GM12872 (cell line): ENCODE results near the gene CCDC61.

Experiments used
- TF ChIP-seq, protein P1 (sequence below): IDR thresholded peaks from 3 replicates; pipeline ENCODE4 v1.5.1; 2011; ENCODE audit warnings: low read depth, mild to moderate bottlenecking, low read length, moderate library complexity; ENCODE audit not compliant: insufficient read depth

CCDC61 gene

DNA sequence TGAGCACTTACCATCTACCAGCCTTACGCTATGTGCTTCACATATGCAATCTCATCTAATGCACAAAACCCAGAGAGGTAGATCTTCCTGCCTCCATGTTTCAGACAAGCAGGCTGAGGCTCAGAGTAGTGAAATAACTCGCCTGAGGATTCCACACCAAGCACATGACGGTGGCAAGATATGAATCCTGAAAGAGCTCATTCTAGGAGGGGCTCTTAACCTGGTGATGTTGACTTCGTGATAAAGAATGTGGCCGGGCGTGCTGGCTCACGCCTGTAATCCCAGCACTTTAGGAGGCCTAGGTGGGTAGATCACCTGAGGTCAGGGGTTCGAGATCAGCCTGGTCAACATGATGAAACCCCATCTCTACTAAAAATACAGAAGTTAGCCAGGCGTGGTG lies 26.6 kb upstream of the CCDC61 start:
- TF ChIP-seq, protein P1, sequence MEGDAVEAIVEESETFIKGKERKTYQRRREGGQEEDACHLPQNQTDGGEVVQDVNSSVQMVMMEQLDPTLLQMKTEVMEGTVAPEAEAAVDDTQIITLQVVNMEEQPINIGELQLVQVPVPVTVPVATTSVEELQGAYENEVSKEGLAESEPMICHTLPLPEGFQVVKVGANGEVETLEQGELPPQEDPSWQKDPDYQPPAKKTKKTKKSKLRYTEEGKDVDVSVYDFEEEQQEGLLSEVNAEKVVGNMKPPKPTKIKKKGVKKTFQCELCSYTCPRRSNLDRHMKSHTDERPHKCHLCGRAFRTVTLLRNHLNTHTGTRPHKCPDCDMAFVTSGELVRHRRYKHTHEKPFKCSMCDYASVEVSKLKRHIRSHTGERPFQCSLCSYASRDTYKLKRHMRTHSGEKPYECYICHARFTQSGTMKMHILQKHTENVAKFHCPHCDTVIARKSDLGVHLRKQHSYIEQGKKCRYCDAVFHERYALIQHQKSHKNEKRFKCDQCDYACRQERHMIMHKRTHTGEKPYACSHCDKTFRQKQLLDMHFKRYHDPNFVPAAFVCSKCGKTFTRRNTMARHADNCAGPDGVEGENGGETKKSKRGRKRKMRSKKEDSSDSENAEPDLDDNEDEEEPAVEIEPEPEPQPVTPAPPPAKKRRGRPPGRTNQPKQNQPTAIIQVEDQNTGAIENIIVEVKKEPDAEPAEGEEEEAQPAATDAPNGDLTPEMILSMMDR = no peak

DNA sequence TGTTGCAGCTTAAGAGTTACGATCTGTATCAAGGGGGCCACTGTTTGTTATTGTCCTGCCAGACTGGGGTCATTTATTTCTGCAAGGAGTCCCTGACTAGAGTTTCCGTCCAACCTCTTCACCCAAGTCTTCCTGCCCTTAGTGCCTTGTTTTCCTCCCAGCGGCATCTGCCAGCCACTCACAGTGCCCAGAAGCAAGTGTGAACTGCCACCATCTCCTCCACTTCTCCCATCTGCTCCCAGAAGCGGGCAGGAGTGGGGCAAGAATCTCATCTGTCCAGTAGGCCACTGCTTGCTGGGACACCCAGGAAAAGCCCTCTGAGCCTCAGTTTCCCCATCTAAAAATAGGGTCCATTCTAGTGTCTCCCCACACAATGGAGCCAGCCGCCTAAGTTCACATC lies 25.6 kb upstream of the CCDC61 start:
- TF ChIP-seq, protein P1 = no peak

DNA sequence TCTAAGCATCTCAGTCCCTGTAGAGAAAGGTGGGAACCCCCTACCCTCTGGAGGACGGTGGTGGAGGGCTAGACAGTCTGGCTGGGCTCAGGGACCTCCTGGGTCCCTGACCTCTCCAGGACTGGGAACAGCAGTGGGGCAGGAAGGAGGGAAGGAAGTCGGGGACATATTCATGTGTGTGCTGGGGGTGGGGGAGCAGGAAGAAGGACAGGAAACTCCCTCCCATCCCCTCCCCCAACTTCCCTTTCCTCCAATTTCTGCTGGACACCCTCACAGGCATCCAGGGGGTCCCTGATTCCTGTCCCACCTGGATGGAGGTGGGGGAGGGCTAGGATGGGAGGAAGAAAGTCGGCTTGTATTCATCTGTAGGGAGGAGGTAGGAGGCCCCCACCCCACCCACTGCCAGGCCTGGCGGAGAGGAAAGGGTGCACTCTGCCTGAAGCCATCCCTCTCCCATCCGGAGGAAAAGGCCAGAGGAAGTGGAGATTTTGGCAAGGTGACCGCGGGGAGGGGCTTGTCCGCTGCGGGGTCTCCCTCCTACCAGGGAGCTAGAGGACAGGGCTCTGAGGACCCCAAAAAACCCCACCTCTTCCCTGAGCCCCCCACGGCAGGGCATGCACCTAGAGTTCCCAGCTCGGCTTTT lies 23.9 kb upstream of the CCDC61 start:
- TF ChIP-seq, protein P1 = no peak

DNA sequence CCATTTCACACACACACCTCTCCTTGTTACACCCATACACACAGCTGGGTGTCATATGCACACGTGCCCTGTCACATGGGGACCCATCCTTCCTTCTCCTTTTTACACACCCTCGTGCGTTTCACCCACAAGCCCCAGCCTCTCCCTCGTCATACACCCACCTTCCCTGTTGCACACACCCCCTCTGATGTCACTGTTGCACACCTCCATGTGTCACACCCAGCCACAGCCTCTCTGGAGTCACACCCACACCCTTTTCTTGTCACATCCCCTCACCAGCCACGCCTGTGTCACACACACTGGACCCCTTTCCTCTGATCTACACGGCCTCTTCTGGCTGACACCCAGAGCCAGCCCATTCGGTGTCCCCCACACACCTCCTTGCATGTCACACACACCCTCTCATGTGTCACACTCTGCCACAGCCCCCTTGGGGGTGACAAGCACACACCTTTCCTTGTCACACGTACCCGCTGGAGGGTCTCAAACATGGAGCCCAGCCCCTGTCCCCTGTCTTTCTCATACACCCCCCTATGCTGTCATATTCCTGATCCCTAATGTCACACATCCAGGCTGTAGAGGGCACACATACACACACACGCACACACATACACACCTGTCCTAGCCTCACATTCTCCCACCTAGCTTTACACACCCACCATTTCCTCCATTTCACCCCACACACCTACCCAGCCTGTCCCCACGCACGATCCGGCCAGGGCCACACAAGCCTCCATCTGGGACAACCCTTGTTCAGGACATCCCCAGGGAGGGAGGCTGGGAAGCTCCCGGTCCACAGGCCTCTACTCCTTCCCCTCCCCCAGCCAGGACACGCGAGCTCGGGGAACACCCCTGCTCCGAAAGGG lies 23.0 kb upstream of the CCDC61 start:
- TF ChIP-seq, protein P1 = no peak

DNA sequence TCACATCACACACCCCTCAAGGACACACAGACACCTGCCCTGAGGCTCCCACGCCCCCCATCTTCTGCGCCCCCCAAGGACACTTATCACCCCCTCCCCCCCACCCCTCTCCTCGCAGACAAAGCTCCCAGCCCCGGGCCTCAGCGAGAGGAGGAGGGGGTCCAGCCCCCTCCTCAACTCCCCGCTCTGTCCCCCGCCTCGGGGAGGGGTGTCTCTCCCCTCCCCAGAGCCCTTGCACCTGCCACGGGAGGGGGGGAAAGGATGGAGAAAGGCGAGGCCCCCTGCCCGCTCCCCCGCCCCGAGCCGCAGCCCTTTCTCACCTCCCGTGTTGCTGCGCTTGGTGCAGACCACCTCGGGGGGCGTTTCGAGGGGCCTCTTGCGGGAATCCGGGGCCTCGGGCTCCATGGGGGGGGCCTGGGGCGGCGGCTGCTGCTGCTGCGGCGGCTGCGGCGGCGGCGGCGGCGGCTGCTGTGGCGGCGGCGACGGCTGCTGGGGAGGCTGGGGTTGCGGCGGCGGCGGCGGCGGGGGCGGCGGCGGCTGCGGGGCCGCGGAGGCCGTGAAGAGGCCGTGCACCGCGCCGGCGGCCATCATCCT lies 22.2 kb upstream of the CCDC61 start:
- TF ChIP-seq, protein P1 = no peak

DNA sequence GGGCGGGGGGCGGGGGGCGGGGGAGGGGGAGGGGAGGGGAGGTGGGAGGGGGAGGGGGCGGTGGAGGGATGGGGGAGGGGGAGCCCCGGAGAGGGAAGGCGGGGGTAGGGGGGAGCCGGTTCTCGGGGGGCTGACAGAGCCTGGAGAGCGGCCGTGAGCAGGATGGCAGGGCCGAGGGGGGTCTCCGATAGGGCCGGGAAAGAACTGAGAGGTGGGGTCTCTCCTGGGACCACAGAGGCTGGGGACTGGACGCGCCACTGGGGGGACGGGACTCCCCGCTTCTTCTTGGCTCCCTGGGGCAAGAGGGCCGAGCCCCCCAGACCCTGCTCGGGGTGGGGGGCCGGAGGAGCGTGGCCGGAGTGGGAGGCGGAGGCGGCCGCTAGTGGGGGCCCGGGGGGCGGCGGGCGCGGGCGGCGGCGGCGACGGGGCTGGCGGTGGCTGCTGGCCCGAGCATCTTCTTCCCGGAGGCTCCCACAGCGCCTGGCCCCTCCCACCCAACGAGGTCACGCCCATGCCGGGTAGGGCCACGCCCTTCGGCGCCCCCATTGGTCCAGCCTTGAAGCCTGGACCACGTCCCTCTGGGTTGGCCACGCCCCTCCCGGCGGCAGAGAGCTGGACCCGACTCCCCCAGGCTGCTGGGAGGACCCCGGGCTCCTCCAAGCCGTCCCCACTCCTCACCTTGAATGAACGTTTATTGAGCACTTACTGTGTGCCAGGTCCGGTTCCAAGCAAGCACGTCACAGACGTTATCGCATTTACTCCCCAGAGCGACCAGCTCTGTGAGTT lies 21.5 kb upstream of the CCDC61 start, which contains the start of gene NOVA2:
NOVA2 (minus strand) TSS at position 313 of the 786 bp plus-strand sequence. CDS start 514 bp downstream, outside the sequence.
- TF ChIP-seq, protein P1 = no peak
